ENCODE data around the gene SYT9. TPM values are rescaled to one million over a fixed set of nuclear protein-coding genes. Genes with fewer than 3 reads are reported as not detected.

SYT9 gene
- total and polyA plus RNA-seq, 2 donors (not counting 3 experiments of a cell fraction or from before 2014, with no cell fraction given) = 0.23 TPM; not detected in 1

- H3K9me1 ChIP-seq (replicated peaks; ENCODE audit: control insufficient read depth, extremely low read depth, insufficient read depth, low read length) = no peaks in the 10 kb centered on the region
- H4K20me1 ChIP-seq (replicated peaks; ENCODE audit: control insufficient read depth, extremely low read depth, insufficient read depth, low read length) = no peaks in the 10 kb centered on the region
- H3K79me2 ChIP-seq (ENCODE audit: control insufficient read depth, insufficient read depth, low read length) = no peaks in the 10 kb centered on the region
- no peak overlapping the region for H3K4me2 ChIP-seq (ENCODE audit: insufficient read depth, low read length)
- no peak overlapping the region for H3K9ac ChIP-seq (replicated peaks; ENCODE audit: extremely low read depth, insufficient read depth, low read length)
- H3K4me3 ChIP-seq (replicated peaks in 1 of 3; ENCODE audit: insufficient read depth in 1 of 3, low read depth in 1 of 3, low read length in 3 of 3) = no peak overlapping the region
- H2AFZ ChIP-seq (ENCODE audit: low read depth, low read length) = no peak overlapping the region
- DNase-seq (ENCODE audit: low read depth, low spot score) (no peak), FAIRE-seq (no peak)
- CTCF ChIA-PET = interaction anchor here (0.8 to 1.4 kb wide), 2 partner anchors 27 kb away, joined by 3 to 4 read pairs; no protein-coding TSS in a partner anchor
- TF ChIP-seq CTCF (IDR thresholded peaks at IDR 0.05; ENCODE audit: extremely low read depth in 1 of 2, insufficient read depth in 1 of 2, low read depth in 1 of 2, low read length in 2 of 2) = no peak
- no peak for TF ChIP-seq FOS (IDR thresholded peaks at IDR 0.05; ENCODE audit: borderline replicate concordance, insufficient read depth, low read length)
- TF ChIP-seq POLR2A (IDR thresholded peaks at IDR 0.05; ENCODE audit: low read depth, low read length) = no peak
- no peak for TF ChIP-seq MYC (IDR thresholded peaks at IDR 0.05; ENCODE audit: low read depth, low read length)
- TF ChIP-seq JUN (IDR thresholded peaks at IDR 0.05; ENCODE audit: borderline replicate concordance, insufficient read depth, insufficient read length, low read depth) = no peak
- H3K36me3 ChIP-seq (ENCODE audit: control insufficient read depth in 2 of 2, extremely low read depth in 1 of 2, insufficient read depth in 2 of 2, low read length in 2 of 2) = no peaks in the 10 kb centered on the region
- no TSS peak for BruUV-seq (replicated peaks)
- H3K4me1 ChIP-seq (ENCODE audit: control insufficient read depth, extremely low read depth, insufficient read depth, low read length) = peaks cover 7% of the 10 kb centered on the region
- H3K9me3 ChIP-seq (replicated peaks; ENCODE audit: control insufficient read depth, insufficient read depth, low read length) = no peaks in the 10 kb centered on the region
- POLR2A ChIA-PET = no interaction called here
- no peak overlapping the region for H3K27ac ChIP-seq (ENCODE audit: insufficient read depth, low read depth, low read length)
- no peaks in the 10 kb centered on the region for H3K27me3 ChIP-seq (ENCODE audit: control insufficient read depth in 2 of 2, insufficient read depth in 2 of 2, low read length in 2 of 2)
- intact Hi-C loops (cut with micrococcal nuclease) = no loop called here
- dilution Hi-C loops (cut with MboI; ENCODE audit: extremely low pct_ligation_motif_present, low sequenced_read_pairs) = no loop called here
These were observed 163.5 kb downstream of the SYT9 start for GRCh38 chr11:7414973-7415817.

Data from endothelial cell of umbilical vein (primary cell).